ENCODE measurements around the gene ITPKC. TPM values are rescaled to one million over a fixed set of nuclear protein-coding genes. Genes with fewer than 3 reads are reported as not detected.

Gene ITPKC
- total and polyA plus RNA-seq, 2 of the 13 experiments (the other 11 are each of a cell fraction or from before 2014, with no cell fraction given) = 6.9 to 11.2 TPM

DNA sequence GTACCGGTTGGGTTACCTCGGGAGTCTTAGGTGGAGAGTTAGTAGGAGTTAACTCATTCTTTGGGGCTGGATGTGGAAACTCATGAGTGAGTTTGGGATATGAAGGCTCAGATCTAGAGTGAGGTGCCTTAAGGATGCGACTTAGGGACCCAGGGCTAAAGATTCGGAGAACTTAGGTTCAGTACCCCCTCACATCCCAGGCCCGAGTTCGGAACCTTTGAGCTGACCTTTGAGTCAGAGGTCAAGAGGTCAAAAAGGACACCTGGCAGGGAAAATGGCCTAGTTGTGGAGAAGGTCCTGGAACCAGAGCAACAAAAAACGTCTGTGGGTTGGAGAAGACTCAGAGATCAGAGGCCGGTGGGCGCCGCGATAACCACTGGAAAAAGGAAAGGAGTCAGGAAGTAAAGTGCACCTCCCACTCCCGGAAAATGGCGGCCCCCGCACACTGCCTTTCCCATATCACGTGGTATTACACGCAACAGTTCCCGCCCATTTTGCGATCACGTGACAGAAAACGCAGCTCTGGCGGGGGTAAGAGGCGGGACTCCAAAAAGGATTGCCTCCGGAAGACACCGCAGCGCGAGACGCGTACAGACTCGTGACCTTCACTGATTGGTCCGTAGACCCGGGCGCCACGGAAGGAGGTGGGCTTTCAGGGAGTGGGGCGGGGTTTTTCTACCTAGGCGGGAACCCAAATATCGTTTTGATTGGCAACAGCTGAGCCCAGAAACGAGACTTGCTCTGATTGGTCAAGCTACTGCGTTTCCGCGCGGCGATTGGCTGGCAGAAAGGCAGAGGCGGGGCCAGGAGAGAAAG is 33.4 kb downstream of the ITPKC start, which contains the start of gene ACTMAP (continued):
- TF ChIP-seq, protein P1, sequence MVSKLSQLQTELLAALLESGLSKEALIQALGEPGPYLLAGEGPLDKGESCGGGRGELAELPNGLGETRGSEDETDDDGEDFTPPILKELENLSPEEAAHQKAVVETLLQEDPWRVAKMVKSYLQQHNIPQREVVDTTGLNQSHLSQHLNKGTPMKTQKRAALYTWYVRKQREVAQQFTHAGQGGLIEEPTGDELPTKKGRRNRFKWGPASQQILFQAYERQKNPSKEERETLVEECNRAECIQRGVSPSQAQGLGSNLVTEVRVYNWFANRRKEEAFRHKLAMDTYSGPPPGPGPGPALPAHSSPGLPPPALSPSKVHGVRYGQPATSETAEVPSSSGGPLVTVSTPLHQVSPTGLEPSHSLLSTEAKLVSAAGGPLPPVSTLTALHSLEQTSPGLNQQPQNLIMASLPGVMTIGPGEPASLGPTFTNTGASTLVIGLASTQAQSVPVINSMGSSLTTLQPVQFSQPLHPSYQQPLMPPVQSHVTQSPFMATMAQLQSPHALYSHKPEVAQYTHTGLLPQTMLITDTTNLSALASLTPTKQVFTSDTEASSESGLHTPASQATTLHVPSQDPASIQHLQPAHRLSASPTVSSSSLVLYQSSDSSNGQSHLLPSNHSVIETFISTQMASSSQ (IDR thresholded peaks at IDR 0.05; ENCODE audit: low read depth) = 0 out of 2 replicates have a peak, but pooled peaks have one; percentile 15
- TF ChIP-seq, protein P1 (CRISPR knock-in tag; IDR thresholded peaks at IDR 0.05; ENCODE audit: borderline replicate concordance) = 0 out of 2 replicates have a peak, but pooled peaks have one; percentile 17
- TF ChIP-seq AHR (CRISPR knock-in tag; IDR thresholded peaks at IDR 0.05) (no peak), ZNF446 (CRISPR knock-in tag; IDR thresholded peaks at IDR 0.05) (no peak), ARNTL (CRISPR knock-in tag; IDR thresholded peaks at IDR 0.05) (peak; percentile 87), ZNF577 (CRISPR knock-in tag; IDR thresholded peaks at IDR 0.05; ENCODE audit: borderline replicate concordance, low read depth) (no peak), TEAD2 (CRISPR knock-in tag; IDR thresholded peaks at IDR 0.05) (no peak), U2AF1 (optimal IDR thresholded peaks at IDR 0.05; ENCODE audit: low read depth, low read length) (no peak), ZNF17 (CRISPR knock-in tag; IDR thresholded peaks at IDR 0.05) (no peak), BRD4 (CRISPR knock-in tag; IDR thresholded peaks at IDR 0.05) (no peak), ZNF556 (CRISPR knock-in tag; IDR thresholded peaks at IDR 0.05; ENCODE audit: borderline replicate concordance) (0 out of 2 replicates have a peak, but pooled peaks have one; percentile 70), PAXIP1 (CRISPR knock-in tag; conservative IDR thresholded peaks at IDR 0.05) (peak; percentile 32; the same call in 1 of the 2 replicates), NFRKB (IDR thresholded peaks at IDR 0.05) (peak; percentile 83), ZNF646 (CRISPR knock-in tag; IDR thresholded peaks at IDR 0.05) (no peak), ZNF766 (CRISPR knock-in tag; IDR thresholded peaks at IDR 0.05; ENCODE audit: borderline replicate concordance) (no peak)

All from HepG2 (cell line).